Measurements from ENCODE around the gene GPR68.

DNA sequence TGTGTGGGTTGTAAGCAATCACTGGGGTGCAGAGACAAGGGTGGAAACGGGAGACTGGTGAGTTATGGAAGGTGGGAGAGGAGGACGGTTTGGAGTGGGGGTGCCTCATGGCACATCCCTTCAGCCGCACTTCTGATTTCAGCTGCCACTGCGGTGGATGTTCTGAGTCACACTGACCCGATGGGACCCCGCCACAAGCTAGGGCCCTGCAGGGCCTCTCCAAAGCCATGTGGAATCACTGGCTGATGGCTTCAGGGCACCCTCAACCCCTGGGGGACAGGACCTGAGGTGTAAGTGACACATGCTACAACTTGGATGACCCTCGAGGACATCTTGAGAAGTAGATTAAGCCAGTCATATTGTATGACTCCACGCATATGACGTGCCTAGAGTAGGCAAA, 53.7 kb downstream of the GPR68 start:
- TF ChIP-seq, protein P1, sequence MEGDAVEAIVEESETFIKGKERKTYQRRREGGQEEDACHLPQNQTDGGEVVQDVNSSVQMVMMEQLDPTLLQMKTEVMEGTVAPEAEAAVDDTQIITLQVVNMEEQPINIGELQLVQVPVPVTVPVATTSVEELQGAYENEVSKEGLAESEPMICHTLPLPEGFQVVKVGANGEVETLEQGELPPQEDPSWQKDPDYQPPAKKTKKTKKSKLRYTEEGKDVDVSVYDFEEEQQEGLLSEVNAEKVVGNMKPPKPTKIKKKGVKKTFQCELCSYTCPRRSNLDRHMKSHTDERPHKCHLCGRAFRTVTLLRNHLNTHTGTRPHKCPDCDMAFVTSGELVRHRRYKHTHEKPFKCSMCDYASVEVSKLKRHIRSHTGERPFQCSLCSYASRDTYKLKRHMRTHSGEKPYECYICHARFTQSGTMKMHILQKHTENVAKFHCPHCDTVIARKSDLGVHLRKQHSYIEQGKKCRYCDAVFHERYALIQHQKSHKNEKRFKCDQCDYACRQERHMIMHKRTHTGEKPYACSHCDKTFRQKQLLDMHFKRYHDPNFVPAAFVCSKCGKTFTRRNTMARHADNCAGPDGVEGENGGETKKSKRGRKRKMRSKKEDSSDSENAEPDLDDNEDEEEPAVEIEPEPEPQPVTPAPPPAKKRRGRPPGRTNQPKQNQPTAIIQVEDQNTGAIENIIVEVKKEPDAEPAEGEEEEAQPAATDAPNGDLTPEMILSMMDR (IDR thresholded peaks at IDR 0.05) = no peak
- no peak for TF ChIP-seq EZH2 (IDR thresholded peaks at IDR 0.05; ENCODE audit: borderline replicate concordance, insufficient read depth, low read depth, low read length, poor library complexity, severe bottlenecking)
